NCI-H2227 (cell line): ENCODE data around the gene SETD6.
"Not testable (repeated sequence)": the region's sequence is repeated elsewhere in the genome, so short reads cannot be mapped to it uniquely, and the experiment has no call there.

ENCODE experiments used
- DNase-seq: peaks from one replicate; lab custom pipeline; 2025; ENCODE audit not compliant: unreplicated experiment; lab: John Stamatoyannopoulos, UW

The SETD6 gene

GRCh38 chr16:58537124-58537906 lies 22.0 kb downstream of the SETD6 start:
- DNase-seq = no peak

GRCh38 chr16:58541711-58542110 lies 26.4 kb downstream of the SETD6 start:
- DNase-seq = no peak

- DNase-seq = no peak
Observed at GRCh38 chr16:58542291-58542690, 27.0 kb downstream of the SETD6 start.

GRCh38 chr16:58543685-58544084 lies 28.4 kb downstream of the SETD6 start:
- no peak for DNase-seq

- DNase-seq = no peak
Observed at GRCh38 chr16:58548378-58548777, 33.1 kb downstream of the SETD6 start.

GRCh38 chr16:58551496-58551895 lies 36.2 kb downstream of the SETD6 start:
- no peak for DNase-seq

GRCh38 chr16:58556678-58557077 lies 41.4 kb downstream of the SETD6 start:
- DNase-seq = no peak

GRCh38 chr16:58563235-58563634 lies 47.9 kb downstream of the SETD6 start:
- no peak for DNase-seq

- no peak for DNase-seq
Observed at GRCh38 chr16:58563775-58564174, 48.5 kb downstream of the SETD6 start.

GRCh38 chr16:58565697-58566096 lies 50.4 kb downstream of the SETD6 start:
- DNase-seq = not testable (repeated sequence)
